ENCODE measurements around the gene DDO.
"Not testable (repeated sequence)": the region's sequence is repeated elsewhere in the genome, so short reads cannot be mapped to it uniquely, and the experiment has no call there.

The DDO gene

DNA sequence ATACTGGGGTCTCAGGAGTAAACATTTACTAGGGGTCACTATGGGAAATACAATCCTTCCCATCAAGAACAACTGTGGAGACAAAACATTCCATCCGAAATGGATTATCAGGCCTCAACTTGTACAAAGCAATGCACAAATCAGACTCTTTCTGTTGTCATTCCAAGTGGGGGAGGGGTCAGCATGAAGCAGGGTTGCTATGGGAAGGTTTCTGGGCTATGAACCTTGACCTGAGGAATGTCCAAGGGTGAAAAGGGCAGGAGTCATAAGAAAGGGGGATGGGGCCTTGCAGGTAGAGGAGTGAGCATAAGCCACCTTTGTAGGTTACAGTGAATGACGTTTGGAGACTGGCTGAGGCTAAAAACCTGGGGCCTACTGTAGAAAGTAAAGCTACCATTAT lies 60.4 kb downstream of the DDO start:
- TF ChIP-seq, protein P1, sequence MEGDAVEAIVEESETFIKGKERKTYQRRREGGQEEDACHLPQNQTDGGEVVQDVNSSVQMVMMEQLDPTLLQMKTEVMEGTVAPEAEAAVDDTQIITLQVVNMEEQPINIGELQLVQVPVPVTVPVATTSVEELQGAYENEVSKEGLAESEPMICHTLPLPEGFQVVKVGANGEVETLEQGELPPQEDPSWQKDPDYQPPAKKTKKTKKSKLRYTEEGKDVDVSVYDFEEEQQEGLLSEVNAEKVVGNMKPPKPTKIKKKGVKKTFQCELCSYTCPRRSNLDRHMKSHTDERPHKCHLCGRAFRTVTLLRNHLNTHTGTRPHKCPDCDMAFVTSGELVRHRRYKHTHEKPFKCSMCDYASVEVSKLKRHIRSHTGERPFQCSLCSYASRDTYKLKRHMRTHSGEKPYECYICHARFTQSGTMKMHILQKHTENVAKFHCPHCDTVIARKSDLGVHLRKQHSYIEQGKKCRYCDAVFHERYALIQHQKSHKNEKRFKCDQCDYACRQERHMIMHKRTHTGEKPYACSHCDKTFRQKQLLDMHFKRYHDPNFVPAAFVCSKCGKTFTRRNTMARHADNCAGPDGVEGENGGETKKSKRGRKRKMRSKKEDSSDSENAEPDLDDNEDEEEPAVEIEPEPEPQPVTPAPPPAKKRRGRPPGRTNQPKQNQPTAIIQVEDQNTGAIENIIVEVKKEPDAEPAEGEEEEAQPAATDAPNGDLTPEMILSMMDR (IDR thresholded peaks at IDR 0.05; ENCODE audit: control insufficient read depth, insufficient read depth, low read depth, low read length, missing control alignments), result no peak
- no peak overlapping the region for H3K4me3 ChIP-seq (ENCODE audit: control insufficient read depth, low read depth, low read length)
- no peak for DNase-seq (ENCODE audit: low read depth)

DNA sequence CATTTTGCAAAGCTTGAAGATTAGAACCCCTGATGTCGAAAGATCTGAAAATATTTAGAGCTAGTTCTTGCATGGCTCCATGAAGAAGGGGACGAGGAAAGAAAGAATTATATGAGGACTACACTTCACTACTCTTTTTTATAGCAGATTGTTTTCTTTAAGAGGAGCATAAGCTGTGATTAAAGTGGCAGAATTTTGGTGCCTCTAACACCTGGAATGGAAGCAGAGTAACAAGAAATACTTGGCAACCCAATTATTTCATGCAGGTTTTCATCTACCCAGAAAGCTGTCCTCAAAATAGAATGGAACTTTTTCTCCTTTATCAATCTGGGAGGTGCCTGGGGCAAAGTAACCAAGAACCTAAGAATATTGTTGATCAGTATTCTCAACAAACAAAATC lies 61.2 kb downstream of the DDO start:
- H3K4me3 ChIP-seq (ENCODE audit: control insufficient read depth, low read depth, low read length), result no peak overlapping the region
- TF ChIP-seq, protein P1 (IDR thresholded peaks at IDR 0.05; ENCODE audit: control insufficient read depth, insufficient read depth, low read depth, low read length, missing control alignments), result no peak
- no peak for DNase-seq (ENCODE audit: low read depth)

DNA sequence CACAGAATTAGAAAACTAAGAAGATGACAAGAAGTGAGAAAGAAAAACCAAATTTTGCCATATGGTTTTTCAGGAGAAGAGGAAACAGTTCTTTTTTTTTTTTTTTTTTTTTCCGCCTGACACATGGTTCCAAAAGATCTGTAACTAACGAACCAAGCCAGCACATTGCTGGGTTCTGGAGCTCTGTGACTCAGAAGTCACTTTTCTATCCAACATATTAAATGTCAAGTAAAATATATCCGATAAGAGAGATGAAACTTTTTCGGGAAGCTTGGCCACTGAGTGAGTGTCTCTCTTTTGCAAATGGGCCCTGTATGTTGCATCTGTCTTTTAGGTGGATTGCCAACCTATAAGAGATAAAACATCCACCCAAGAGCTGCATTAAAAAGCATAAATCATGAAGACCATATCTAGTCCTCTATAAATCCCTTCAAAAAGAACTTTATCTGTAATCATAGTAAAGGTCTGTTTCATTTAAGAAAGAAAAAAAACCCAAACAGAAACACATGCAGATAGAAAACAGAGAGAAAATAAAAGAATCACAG lies 61.8 kb downstream of the DDO start:
- TF ChIP-seq, protein P1 (IDR thresholded peaks at IDR 0.05; ENCODE audit: control insufficient read depth, insufficient read depth, low read depth, low read length, missing control alignments), result no peak
- no peak for DNase-seq (ENCODE audit: low read depth)
- H3K4me3 ChIP-seq (ENCODE audit: control insufficient read depth, low read depth, low read length), result no peak overlapping the region

DNA sequence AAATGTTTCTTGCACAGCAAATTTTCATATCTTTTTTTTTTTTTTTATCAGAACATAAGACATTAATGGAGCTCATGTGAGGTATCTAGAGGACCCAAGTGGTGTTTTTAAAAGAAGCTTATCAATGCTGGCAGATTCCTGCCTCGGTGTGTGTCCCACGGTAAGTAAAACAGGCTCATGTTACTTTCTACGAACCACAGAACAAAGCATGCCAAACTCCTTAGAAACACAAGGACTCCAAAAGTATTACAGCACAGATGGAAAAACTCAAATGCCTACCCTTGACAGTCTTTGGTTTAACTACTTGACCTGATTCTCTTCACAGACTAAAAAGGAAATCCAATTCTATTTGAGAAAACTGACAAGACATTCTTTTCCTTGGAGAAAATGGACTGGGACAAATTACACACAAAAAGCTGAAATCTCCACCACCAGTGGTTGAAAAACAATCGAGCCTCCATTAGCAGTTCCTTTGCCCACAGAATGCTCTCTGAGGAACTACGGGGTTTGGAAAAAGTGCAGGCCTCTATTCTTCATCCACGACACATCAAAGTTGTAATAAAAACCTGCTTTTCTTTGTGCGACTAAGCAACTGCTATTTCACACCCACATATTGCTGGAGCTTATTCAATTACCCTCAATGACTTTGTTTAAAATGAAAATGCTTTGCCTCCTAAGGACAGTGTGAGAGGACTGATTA lies 62.7 kb downstream of the DDO start:
- H3K4me3 ChIP-seq (ENCODE audit: control insufficient read depth, low read depth, low read length), result no peak overlapping the region
- DNase-seq (ENCODE audit: low read depth), result no peak
- TF ChIP-seq, protein P1 (IDR thresholded peaks at IDR 0.05; ENCODE audit: control insufficient read depth, insufficient read depth, low read depth, low read length, missing control alignments), result no peak

DNA sequence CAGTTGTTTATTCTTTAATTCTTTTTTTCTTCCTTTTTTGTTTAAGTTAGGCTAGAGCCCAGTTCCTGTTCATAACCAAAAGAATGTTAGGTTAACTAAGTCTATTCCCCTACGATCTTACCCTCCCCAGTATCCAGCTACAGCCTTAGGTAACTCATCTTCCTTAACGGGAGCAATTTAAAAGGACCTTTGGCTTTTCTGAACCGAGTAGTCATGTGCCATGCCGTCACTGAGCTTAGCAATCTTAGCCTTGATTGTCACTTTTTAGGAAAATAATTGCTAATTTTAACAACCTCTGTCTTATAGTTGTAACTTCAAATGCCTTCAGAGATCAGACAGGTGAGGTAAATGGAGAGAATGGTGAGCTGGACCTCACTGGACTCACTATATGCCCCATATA lies 63.4 kb downstream of the DDO start:
- DNase-seq (ENCODE audit: low read depth), result no peak
- no peak overlapping the region for H3K4me3 ChIP-seq (ENCODE audit: control insufficient read depth, low read depth, low read length)
- TF ChIP-seq, protein P1 (IDR thresholded peaks at IDR 0.05; ENCODE audit: control insufficient read depth, insufficient read depth, low read depth, low read length, missing control alignments), result no peak

DNA sequence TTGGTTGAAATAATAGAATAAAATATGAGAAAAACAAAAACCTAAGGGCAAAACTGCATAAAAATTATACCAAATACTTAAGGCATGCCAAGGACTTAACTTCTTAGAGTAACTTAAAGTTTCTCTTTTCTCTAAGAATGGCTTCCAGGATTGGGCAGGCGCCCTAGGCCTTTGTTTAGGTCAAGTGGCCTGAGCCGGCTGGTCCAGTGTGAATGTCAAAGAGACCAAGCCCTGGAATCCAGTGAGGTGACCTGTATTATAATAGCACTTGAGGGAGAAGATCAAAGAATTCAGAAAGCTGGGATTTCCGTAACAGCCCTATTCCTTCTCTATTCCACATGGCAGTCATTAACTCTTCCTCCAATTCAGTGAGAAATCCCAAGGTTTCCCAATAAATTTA lies 63.8 kb downstream of the DDO start:
- H3K4me3 ChIP-seq (ENCODE audit: control insufficient read depth, low read depth, low read length), result no peak overlapping the region
- TF ChIP-seq, protein P1 (IDR thresholded peaks at IDR 0.05; ENCODE audit: control insufficient read depth, insufficient read depth, low read depth, low read length, missing control alignments), result no peak
- DNase-seq (ENCODE audit: low read depth), result no peak

DNA sequence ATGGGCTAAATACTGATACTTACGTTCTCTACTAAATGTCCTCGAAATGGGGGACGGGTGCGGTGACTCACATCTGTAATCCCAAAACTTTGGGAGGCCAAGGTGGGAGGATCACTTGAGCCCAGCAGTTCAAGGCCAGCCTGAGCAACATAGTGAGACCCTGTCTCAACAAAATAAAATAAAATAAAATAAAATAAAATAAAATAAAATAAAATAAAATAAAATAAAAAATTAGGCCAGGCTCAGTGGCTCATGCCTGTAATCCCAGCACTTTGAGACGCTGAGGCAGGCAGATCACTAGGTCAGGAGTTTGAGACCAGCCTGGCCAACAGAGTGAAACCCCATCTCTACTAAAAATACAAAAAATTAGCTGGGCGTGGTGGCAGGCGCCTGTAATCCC lies 64.8 kb downstream of the DDO start:
- not testable (repeated sequence) for DNase-seq (ENCODE audit: low read depth); H3K4me3 ChIP-seq (ENCODE audit: control insufficient read depth, low read depth, low read length)

Data from AG09309 (cell line).